B cell (primary cell): ENCODE measurements around the gene WWP2. TPM values are rescaled to one million over a fixed set of nuclear protein-coding genes. Genes with fewer than 3 reads are reported as not detected.

Source experiments
- ATAC-seq: fragments of 200-7000 bp; cut with Tn5 transposase; one replicate; pipeline ENCODE4 v1.10.0; 2021; ENCODE audit warnings: low read depth, mild to moderate bottlenecking, moderate number of reproducible peaks, moderate library complexity
- CTCF ChIA-PET: fragments of 350-600 bp; sonication (Branson Sonifier 250); formaldehyde crosslinking; loops from one replicate; lab custom pipeline; 2021; ENCODE audit warnings: antibody characterized with exemption, inconsistent platforms; lab: Charles Lee
- POLR2A ChIA-PET: fragments of 350-600 bp; sonication (Branson Sonifier 250); formaldehyde crosslinking; loops from one replicate; lab custom pipeline; 2021; ENCODE audit warnings: antibody characterized with exemption; lab: Charles Lee
- DNase-seq: peaks from one replicate; pipeline ENCODE4 v3.0.0; 2013
- H2AFZ ChIP-seq: 2 replicates; pipeline ENCODE4 v1.6.1; 2012; ENCODE audit warnings: mild to moderate bottlenecking, low read depth, low read length; ENCODE audit not compliant: insufficient read depth, poor library complexity, severe bottlenecking
- H3K27ac ChIP-seq, 2 donors: 1 replicate in 1 of 2; 2 replicates in 1 of 2; pipeline ENCODE4 v1.5.1; 2012 to 2013; ENCODE audit warnings: low read length in 2 of 2, mild to moderate bottlenecking in 2 of 2, moderate library complexity in 1 of 2
- H3K27me3 ChIP-seq, 4 experiments: fragments of 200-600 bp in 1 of 4; sonication (generic) in 1 of 4; replicated peaks in 1 of 4; 1 replicate in 2 of 4; 2 replicates in 2 of 4; pipeline versions ENCODE4 v1.6.1 to v1.7.0; 2013 to 2016; ENCODE audit warnings: low read length in 3 of 4, mild to moderate bottlenecking in 2 of 4, mixed read lengths in 1 of 4, moderate library complexity in 1 of 4; ENCODE audit not compliant: insufficient read depth in 4 of 4, control insufficient read depth in 3 of 4; ENCODE audit errors: control extremely low read depth in 1 of 4
- H3K36me3 ChIP-seq, 2 experiments: replicated peaks in 1 of 2; 1 replicate in 1 of 2; 2 replicates in 1 of 2; pipeline versions ENCODE4 v1.6.1 to v1.7.1; 2013; ENCODE audit warnings: low read length in 1 of 2; ENCODE audit not compliant: insufficient read depth in 2 of 2, control insufficient read depth in 1 of 2; ENCODE audit errors: control extremely low read depth in 1 of 2, extremely low read depth in 1 of 2
- H3K4me1 ChIP-seq, 2 donors: fragments of 200-600 bp in 1 of 2; sonication (generic) in 1 of 2; 1 replicate in 1 of 2; 2 replicates in 1 of 2; pipeline versions ENCODE4 v1.5.1 to v1.6.1; 2013 to 2017; ENCODE audit warnings: low read length in 2 of 2; ENCODE audit not compliant: control insufficient read depth in 2 of 2, insufficient read depth in 2 of 2
- H3K4me2 ChIP-seq: replicated peaks from 2 replicates; pipeline ENCODE3; 2012; ENCODE audit warnings: mild to moderate bottlenecking, low read depth, low read length; ENCODE audit not compliant: poor library complexity, severe bottlenecking
- H3K4me3 ChIP-seq, 5 experiments: fragments of 200-600 bp in 1 of 5; sonication (generic) in 1 of 5; 1 replicate in 3 of 5; 2 replicates in 2 of 5; pipeline versions ENCODE4 v1.5.1 to v1.7.0; 2011 to 2016; ENCODE audit warnings: low read length in 4 of 5, mild to moderate bottlenecking in 4 of 5, low read depth in 2 of 5, control low read depth in 1 of 5, moderate library complexity in 1 of 5; ENCODE audit not compliant: insufficient read depth in 1 of 5; ENCODE audit errors: control extremely low read depth in 1 of 5, extremely low read depth in 1 of 5
- H3K79me2 ChIP-seq: fragments of 200-600 bp; sonication (generic); one replicate; pipeline ENCODE4 v1.6.0; 2016; ENCODE audit warnings: low read length; ENCODE audit not compliant: control insufficient read depth, insufficient read depth
- H3K9ac ChIP-seq: fragments of 200-600 bp; sonication (generic); 2 replicates; pipeline ENCODE4 v1.6.1; 2017; ENCODE audit warnings: mild to moderate bottlenecking, low read length, moderate library complexity
- H3K9me3 ChIP-seq, 3 donors: one replicate each; pipeline versions ENCODE4 v1.6.1 to v1.7.1; 2013; ENCODE audit warnings: low read length in 2 of 3; ENCODE audit not compliant: control insufficient read depth in 2 of 3, insufficient read depth in 1 of 3; ENCODE audit errors: control extremely low read depth in 1 of 3
- H4K20me1 ChIP-seq: 2 replicates; pipeline ENCODE4 v1.6.0; 2012; ENCODE audit warnings: mild to moderate bottlenecking, low read length; ENCODE audit not compliant: insufficient read depth, control insufficient read depth, poor library complexity, severe bottlenecking
- H3K27ac Mint-ChIP-seq: one replicate; pipeline ENCODE4 v1.8.0; 2021; ENCODE audit warnings: mixed read lengths
- H3K27me3 Mint-ChIP-seq: one replicate; pipeline ENCODE4 v1.8.0; 2021; ENCODE audit warnings: mixed read lengths
- H3K4me1 Mint-ChIP-seq: one replicate; pipeline ENCODE4 v1.8.0; 2021; ENCODE audit warnings: mixed read lengths
- H3K4me3 Mint-ChIP-seq: one replicate; pipeline ENCODE4 v1.8.0; 2021; ENCODE audit warnings: mixed read lengths
- H3K9me3 Mint-ChIP-seq: one replicate; pipeline ENCODE4 v1.8.0; 2022; ENCODE audit warnings: mixed read lengths; ENCODE audit not compliant: insufficient read depth
- EZH2 ChIP-seq: IDR thresholded peaks from 2 replicates; pipeline ENCODE4 v1.6.1; 2012; ENCODE audit warnings: borderline replicate concordance, low read depth, mild to moderate bottlenecking, moderate library complexity, low read length; ENCODE audit not compliant: insufficient read depth, poor library complexity, severe bottlenecking
- WGBS: methylation state at CpG from one replicate; pipeline ENCODE4 v1.1.5; 2013; ENCODE audit warnings: missing lambda C conversion rate; ENCODE audit not compliant: insufficient coverage; 5-methylcytosine and 5-hydroxymethylcytosine counted together
- intact Hi-C: fragments of 100-400 bp; cut with micrococcal nuclease; formaldehyde crosslinking; loops from one replicate; pipeline ENCODE4 v1.10.0; 2022
- polyA plus RNA-seq: library from polyadenylated mRNA; depleted of rRNA; stranded (reverse); fragments of >200 nt; gene quantifications from 2 replicates; pipeline ENCODE4 v1.2.3, GENCODE V29; 2012
- total RNA-seq, 2 donors: library from RNA; stranded (reverse); fragments of 120-200 nt in 1 of 2; gene quantifications; 1 replicate in 1 of 2; 2 replicates in 1 of 2; pipeline versions ENCODE4 v1.2.3 to v1.2.4, GENCODE V29; 2013 to 2022
- TF ChIP-seq, protein P1 (sequence below): fragments of 200-600 bp; IDR thresholded peaks from one replicate; pipeline ENCODE4 v1.8.0; 2022; ENCODE audit warnings: antibody characterized with exemption, mild to moderate bottlenecking

WWP2 gene
- total and polyA plus RNA-seq, 2 donors (not counting 1 experiment from before 2014, with no cell fraction given), result 33.4 to 105 TPM

DNA sequence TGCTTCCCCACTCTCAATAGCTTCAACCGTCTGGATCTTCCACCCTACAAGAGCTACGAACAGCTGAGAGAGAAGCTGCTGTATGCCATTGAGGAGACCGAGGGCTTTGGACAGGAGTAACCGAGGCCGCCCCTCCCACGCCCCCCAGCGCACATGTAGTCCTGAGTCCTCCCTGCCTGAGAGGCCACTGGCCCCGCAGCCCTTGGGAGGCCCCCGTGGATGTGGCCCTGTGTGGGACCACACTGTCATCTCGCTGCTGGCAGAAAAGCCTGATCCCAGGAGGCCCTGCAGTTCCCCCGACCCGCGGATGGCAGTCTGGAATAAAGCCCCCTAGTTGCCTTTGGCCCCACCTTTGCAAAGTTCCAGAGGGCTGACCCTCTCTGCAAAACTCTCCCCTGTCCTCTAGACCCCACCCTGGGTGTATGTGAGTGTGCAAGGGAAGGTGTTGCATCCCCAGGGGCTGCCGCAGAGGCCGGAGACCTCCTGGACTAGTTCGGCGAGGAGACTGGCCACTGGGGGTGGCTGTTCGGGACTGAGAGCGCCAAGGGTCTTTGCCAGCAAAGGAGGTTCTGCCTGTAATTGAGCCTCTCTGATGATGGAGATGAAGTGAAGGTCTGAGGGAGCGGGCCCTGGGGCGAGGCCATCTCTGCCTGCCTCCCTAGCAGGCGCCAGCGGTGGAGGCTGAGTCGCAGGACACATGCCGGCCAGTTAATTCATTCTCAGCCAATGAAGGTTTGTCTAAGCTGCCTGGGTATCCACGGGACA is 177.9 kb downstream of the WWP2 start:
- peaks cover 1 to 70% of the 10 kb centered on the region in 2 experiments for H3K36me3 ChIP-seq

DNA sequence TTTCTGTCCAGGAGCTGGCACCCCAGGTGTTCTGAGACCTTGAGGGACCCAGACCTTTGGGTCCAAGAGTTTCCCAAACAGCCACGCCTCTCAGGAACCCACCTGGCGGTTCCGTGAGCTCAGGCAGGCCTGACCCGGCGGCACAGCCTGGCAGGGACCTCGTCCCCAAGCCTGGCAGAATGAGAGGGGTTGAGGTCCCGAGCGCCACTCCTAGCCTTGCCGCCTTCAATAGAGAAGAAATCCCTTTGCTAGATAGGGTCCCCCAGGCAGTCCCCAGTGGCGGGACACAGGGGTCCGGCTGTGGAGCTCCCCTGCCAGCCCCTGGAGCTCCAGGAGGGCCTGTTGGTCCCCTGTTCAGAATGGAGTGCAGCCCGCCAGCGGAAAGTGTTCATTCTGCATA is 178.5 kb downstream of the WWP2 start:
- CTCF ChIA-PET, result interaction anchor here (0.8 to 1.4 kb wide), 2 partner anchors 10 to 12 kb away, joined by 3 to 4 read pairs; no protein-coding TSS in a partner anchor
- H3K4me1 Mint-ChIP-seq, result no peaks in the 10 kb centered on the region
- H3K27ac Mint-ChIP-seq, result no peak overlapping the region
- TF ChIP-seq EZH2, result no peak
- TF ChIP-seq, protein P1, sequence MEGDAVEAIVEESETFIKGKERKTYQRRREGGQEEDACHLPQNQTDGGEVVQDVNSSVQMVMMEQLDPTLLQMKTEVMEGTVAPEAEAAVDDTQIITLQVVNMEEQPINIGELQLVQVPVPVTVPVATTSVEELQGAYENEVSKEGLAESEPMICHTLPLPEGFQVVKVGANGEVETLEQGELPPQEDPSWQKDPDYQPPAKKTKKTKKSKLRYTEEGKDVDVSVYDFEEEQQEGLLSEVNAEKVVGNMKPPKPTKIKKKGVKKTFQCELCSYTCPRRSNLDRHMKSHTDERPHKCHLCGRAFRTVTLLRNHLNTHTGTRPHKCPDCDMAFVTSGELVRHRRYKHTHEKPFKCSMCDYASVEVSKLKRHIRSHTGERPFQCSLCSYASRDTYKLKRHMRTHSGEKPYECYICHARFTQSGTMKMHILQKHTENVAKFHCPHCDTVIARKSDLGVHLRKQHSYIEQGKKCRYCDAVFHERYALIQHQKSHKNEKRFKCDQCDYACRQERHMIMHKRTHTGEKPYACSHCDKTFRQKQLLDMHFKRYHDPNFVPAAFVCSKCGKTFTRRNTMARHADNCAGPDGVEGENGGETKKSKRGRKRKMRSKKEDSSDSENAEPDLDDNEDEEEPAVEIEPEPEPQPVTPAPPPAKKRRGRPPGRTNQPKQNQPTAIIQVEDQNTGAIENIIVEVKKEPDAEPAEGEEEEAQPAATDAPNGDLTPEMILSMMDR, result no peak
- H3K9ac ChIP-seq, result no peak overlapping the region
- peaks cover 0 to 64% of the 10 kb centered on the region in 2 experiments for H3K36me3 ChIP-seq
- H3K4me2 ChIP-seq, result no peak overlapping the region
- POLR2A ChIA-PET, result no interaction called here
- H4K20me1 ChIP-seq, result no peaks in the 10 kb centered on the region
- H3K9me3 ChIP-seq, result no peaks in the 10 kb centered on the region
- H2AFZ ChIP-seq, result no peak overlapping the region
- no peak overlapping the region for H3K27ac ChIP-seq
- no peaks in the 10 kb centered on the region for H3K4me1 ChIP-seq
- H3K27me3 Mint-ChIP-seq, result no peaks in the 10 kb centered on the region
- no peaks in the 10 kb centered on the region for H3K79me2 ChIP-seq
- no peaks in the 10 kb centered on the region for H3K27me3 ChIP-seq
- ATAC-seq (no peak), DNase-seq (no peak)
- H3K9me3 Mint-ChIP-seq, result no peaks in the 10 kb centered on the region
- WGBS, result 98% methylated on average over 13 of the region's 13 CpGs
- H3K4me3 Mint-ChIP-seq, result no peak overlapping the region
- intact Hi-C loops, result no loop called here
- H3K4me3 ChIP-seq, result no peak overlapping the region

More for the DNA sequence above, 177.9 kb downstream of the WWP2 start:
- Mint-ChIP-seq H3K4me1 (no peaks in the 10 kb centered on the region), H3K4me3 (no peak overlapping the region), H3K27ac (no peak overlapping the region), H3K9me3 (no peaks in the 10 kb centered on the region), H3K27me3 (no peaks in the 10 kb centered on the region)
- no peak overlapping the region for H3K4me2 ChIP-seq
- no peak overlapping the region for H2AFZ ChIP-seq
- H3K79me2 ChIP-seq, result no peaks in the 10 kb centered on the region
- intact Hi-C loops, result no loop called here
- H3K9ac ChIP-seq, result no peak overlapping the region
- CTCF ChIA-PET, result interaction anchor here (0.8 to 1.8 kb wide), 3 partner anchors 10 to 12 kb away, joined by 3 to 10 read pairs (median 4); no protein-coding TSS in a partner anchor
- no peak overlapping the region for H3K4me3 ChIP-seq
- ATAC-seq (no peak), DNase-seq (no peak)
- H3K9me3 ChIP-seq, result no peaks in the 10 kb centered on the region
- TF ChIP-seq, protein P1, result no peak
- no peak for TF ChIP-seq EZH2
- no peaks in the 10 kb centered on the region for H4K20me1 ChIP-seq
- no peaks in the 10 kb centered on the region for H3K27me3 ChIP-seq
- H3K27ac ChIP-seq, result no peak overlapping the region
- WGBS, result 97% methylated on average over 23 of the region's 26 CpGs
- POLR2A ChIA-PET, result no interaction called here
- H3K4me1 ChIP-seq, result no peaks in the 10 kb centered on the region
